ENCODE measurements around the gene OVOL3.
"Not testable (repeated sequence)": the region's sequence is repeated elsewhere in the genome, so short reads cannot be mapped to it uniquely, and the experiment has no call there.

OVOL3 gene

DNA sequence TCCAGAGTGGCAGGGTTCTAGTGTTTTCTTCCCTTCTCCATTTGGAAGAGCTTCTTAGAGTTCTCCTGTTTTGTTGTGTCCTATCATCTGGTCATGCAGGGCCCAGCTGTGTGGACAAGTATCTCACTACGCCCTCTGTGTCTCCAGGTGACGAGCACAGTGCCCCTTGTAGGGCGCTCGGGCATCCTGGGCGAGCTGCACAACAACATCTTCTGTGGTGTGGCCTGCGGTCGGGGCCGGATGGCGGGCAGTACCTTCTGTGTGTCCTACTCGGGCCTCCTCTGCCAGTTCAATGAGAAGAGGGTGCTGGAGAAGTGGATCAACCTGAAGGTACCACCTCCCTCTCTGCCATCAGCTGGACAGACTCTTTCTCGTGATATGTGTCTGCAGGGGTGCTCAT lies 43.3 kb upstream of the OVOL3 start:
- H3F3A ChIP-seq (ENCODE audit: control insufficient read depth, insufficient read depth), result no peaks in the 10 kb centered on the region
- peaks cover 69% of the 10 kb centered on the region for H3K36me3 ChIP-seq (ENCODE audit: control insufficient read depth, low read length)
- TF ChIP-seq, protein P1, sequence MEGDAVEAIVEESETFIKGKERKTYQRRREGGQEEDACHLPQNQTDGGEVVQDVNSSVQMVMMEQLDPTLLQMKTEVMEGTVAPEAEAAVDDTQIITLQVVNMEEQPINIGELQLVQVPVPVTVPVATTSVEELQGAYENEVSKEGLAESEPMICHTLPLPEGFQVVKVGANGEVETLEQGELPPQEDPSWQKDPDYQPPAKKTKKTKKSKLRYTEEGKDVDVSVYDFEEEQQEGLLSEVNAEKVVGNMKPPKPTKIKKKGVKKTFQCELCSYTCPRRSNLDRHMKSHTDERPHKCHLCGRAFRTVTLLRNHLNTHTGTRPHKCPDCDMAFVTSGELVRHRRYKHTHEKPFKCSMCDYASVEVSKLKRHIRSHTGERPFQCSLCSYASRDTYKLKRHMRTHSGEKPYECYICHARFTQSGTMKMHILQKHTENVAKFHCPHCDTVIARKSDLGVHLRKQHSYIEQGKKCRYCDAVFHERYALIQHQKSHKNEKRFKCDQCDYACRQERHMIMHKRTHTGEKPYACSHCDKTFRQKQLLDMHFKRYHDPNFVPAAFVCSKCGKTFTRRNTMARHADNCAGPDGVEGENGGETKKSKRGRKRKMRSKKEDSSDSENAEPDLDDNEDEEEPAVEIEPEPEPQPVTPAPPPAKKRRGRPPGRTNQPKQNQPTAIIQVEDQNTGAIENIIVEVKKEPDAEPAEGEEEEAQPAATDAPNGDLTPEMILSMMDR (IDR thresholded peaks at IDR 0.05; ENCODE audit: low read depth, low read length, poor library complexity, severe bottlenecking), result no peak
- no peak for TF ChIP-seq EZH2phosphoT487 (IDR thresholded peaks at IDR 0.05; ENCODE audit: borderline replicate concordance, low read length)
- H3K9me2 ChIP-seq (replicated peaks; ENCODE audit: control insufficient read depth, low read length), result no peaks in the 10 kb centered on the region
- H3K4me2 ChIP-seq (ENCODE audit: low read length), result no peak overlapping the region
- H3K4me1 ChIP-seq (ENCODE audit: control insufficient read depth, low read length), result no peaks in the 10 kb centered on the region
- no peaks in the 10 kb centered on the region for H3K9me3 ChIP-seq (ENCODE audit: control insufficient read depth, insufficient read depth, low read length)
- no peak overlapping the region for H3K4me3 ChIP-seq (ENCODE audit: low read length)
- H3K79me2 ChIP-seq (ENCODE audit: control insufficient read depth, low read length), result peaks cover 2% of the 10 kb centered on the region; the same call in 1 of the 2 replicates
- no peaks in the 10 kb centered on the region for H3K27me3 ChIP-seq (ENCODE audit: control insufficient read depth, low read length)
- H4K20me1 ChIP-seq (ENCODE audit: control insufficient read depth, insufficient read depth, low read depth, low read length), result no peaks in the 10 kb centered on the region
- no peak overlapping the region for H3K27ac ChIP-seq (ENCODE audit: low read depth, low read length)

DNA sequence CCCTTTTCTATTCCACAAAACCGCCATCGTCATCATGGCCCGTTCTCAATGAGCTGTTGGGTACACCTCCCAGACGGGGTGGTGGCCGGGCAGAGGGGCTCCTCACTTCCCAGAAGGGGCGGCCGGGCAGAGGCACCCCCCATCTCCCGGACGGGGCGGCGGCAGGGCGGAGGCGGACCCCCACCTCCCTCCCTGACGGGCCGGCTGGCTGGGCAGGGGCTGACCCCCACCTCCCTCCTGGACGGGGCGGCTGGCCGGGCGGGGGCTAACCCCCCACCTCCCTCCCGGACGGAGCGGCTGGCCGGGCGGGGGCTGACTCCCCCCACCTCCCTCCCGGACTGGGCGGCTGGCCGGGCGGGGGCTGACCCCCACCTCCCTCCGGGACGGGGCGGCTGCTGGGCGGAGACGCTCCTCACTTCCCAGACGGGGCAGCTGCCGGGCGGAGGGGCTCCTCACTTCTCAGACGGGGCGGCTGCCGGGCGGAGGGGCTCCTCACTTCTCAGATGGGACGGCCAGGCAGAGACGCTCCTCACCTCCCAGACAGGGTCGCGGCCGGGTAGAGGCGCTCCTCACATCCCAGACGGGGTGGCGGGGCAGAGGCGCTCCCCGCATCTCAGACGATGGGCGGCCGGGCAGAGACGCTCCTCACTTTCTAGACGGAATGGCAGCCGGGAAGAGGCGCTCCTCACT lies 42.0 kb upstream of the OVOL3 start:
- H3K4me1 ChIP-seq (ENCODE audit: control insufficient read depth, low read length); H3K79me2 ChIP-seq (ENCODE audit: control insufficient read depth, low read length); H3K4me3 ChIP-seq (ENCODE audit: low read length); H3K27ac ChIP-seq (ENCODE audit: low read depth, low read length); H3K4me2 ChIP-seq (ENCODE audit: low read length); H3K9me2 ChIP-seq (replicated peaks; ENCODE audit: control insufficient read depth, low read length); H4K20me1 ChIP-seq (ENCODE audit: control insufficient read depth, insufficient read depth, low read depth, low read length); H3F3A ChIP-seq (ENCODE audit: control insufficient read depth, insufficient read depth); H3K9me3 ChIP-seq (ENCODE audit: control insufficient read depth, insufficient read depth, low read length); H3K27me3 ChIP-seq (ENCODE audit: control insufficient read depth, low read length): not testable (repeated sequence)
- peaks cover 71% of the 10 kb centered on the region for H3K36me3 ChIP-seq (ENCODE audit: control insufficient read depth, low read length)

GRCh38 chr19:36072081-36072480 lies 38.9 kb upstream of the OVOL3 start:
- no peaks in the 10 kb centered on the region for H3K9me3 ChIP-seq (ENCODE audit: control insufficient read depth, insufficient read depth, low read length)
- no peaks in the 10 kb centered on the region for H3K27me3 ChIP-seq (ENCODE audit: control insufficient read depth, low read length)
- no peak overlapping the region for H3K27ac ChIP-seq (ENCODE audit: low read depth, low read length)
- H3K4me3 ChIP-seq (ENCODE audit: low read length), result no peak overlapping the region
- H3K4me1 ChIP-seq (ENCODE audit: control insufficient read depth, low read length), result no peaks in the 10 kb centered on the region
- no peak overlapping the region for H3K4me2 ChIP-seq (ENCODE audit: low read length)
- no peaks in the 10 kb centered on the region for H3K9me2 ChIP-seq (replicated peaks; ENCODE audit: control insufficient read depth, low read length)
- H3K36me3 ChIP-seq (ENCODE audit: control insufficient read depth, low read length), result peaks cover 70% of the 10 kb centered on the region
- no peaks in the 10 kb centered on the region for H3F3A ChIP-seq (ENCODE audit: control insufficient read depth, insufficient read depth)
- H3K79me2 ChIP-seq (ENCODE audit: control insufficient read depth, low read length), result no peaks in the 10 kb centered on the region
- TF ChIP-seq EZH2phosphoT487 (IDR thresholded peaks at IDR 0.05; ENCODE audit: borderline replicate concordance, low read length), result no peak
- TF ChIP-seq, protein P1 (IDR thresholded peaks at IDR 0.05; ENCODE audit: low read depth, low read length, poor library complexity, severe bottlenecking), result no peak
- no peaks in the 10 kb centered on the region for H4K20me1 ChIP-seq (ENCODE audit: control insufficient read depth, insufficient read depth, low read depth, low read length)

- Histone ChIP-seq H4K20me1 (ENCODE audit: control insufficient read depth, insufficient read depth, low read depth, low read length) (no peaks in the 10 kb centered on the region), H3K9me3 (ENCODE audit: control insufficient read depth, insufficient read depth, low read length) (no peaks in the 10 kb centered on the region), H3K4me1 (ENCODE audit: control insufficient read depth, low read length) (no peaks in the 10 kb centered on the region), H3K36me3 (ENCODE audit: control insufficient read depth, low read length) (peaks cover 70% of the 10 kb centered on the region), H3K79me2 (ENCODE audit: control insufficient read depth, low read length) (no peaks in the 10 kb centered on the region), H3K4me3 (ENCODE audit: low read length) (no peak overlapping the region), H3F3A (ENCODE audit: control insufficient read depth, insufficient read depth) (no peaks in the 10 kb centered on the region), H3K27ac (ENCODE audit: low read depth, low read length) (no peak overlapping the region), H3K4me2 (ENCODE audit: low read length) (no peak overlapping the region), H3K9me2 (replicated peaks; ENCODE audit: control insufficient read depth, low read length) (no peaks in the 10 kb centered on the region), H3K27me3 (ENCODE audit: control insufficient read depth, low read length) (no peaks in the 10 kb centered on the region)
- TF ChIP-seq, protein P1 (IDR thresholded peaks at IDR 0.05; ENCODE audit: low read depth, low read length, poor library complexity, severe bottlenecking), result no peak
- no peak for TF ChIP-seq EZH2phosphoT487 (IDR thresholded peaks at IDR 0.05; ENCODE audit: borderline replicate concordance, low read length)
These were observed 37.6 kb upstream of the OVOL3 start for GRCh38 chr19:36073121-36073876.
